Loucy (cell line): Measurements from ENCODE around the gene NDRG3.

ENCODE experiments used
- EZH2phosphoT487 ChIP-seq: fragments of 200-600 bp; IDR thresholded peaks from 2 replicates; pipeline ENCODE4 v1.6.1; 2018; ENCODE audit warnings: antibody characterized with exemption, mild to moderate bottlenecking, moderate library complexity, borderline replicate concordance
- TF ChIP-seq, protein P1 (sequence below): fragments of 200-600 bp; sonication (generic); conservative IDR thresholded peaks from 2 replicates; pipeline ENCODE4 v1.5.1; 2014; ENCODE audit warnings: mild to moderate bottlenecking, antibody characterized with exemption, low read length

DNA sequence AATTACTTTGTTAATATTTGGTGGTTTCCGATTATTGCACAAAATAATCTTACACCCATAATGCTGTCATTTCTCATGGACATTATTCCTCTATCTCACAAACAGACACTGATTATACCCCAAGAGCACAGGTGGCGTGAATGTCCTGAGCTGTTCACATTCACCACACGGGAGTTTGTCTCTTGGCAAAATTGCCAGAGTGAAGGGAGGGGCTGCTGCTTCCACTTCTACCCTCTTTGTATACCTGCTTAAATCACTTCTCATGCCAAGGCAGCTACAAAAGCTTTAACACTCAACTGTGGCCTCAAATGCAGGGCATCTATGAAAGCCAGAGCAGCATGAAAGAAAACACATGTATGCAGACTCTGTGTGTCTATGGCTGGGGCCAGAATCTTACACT, 58.0 kb downstream of the NDRG3 start:
- TF ChIP-seq, protein P1, sequence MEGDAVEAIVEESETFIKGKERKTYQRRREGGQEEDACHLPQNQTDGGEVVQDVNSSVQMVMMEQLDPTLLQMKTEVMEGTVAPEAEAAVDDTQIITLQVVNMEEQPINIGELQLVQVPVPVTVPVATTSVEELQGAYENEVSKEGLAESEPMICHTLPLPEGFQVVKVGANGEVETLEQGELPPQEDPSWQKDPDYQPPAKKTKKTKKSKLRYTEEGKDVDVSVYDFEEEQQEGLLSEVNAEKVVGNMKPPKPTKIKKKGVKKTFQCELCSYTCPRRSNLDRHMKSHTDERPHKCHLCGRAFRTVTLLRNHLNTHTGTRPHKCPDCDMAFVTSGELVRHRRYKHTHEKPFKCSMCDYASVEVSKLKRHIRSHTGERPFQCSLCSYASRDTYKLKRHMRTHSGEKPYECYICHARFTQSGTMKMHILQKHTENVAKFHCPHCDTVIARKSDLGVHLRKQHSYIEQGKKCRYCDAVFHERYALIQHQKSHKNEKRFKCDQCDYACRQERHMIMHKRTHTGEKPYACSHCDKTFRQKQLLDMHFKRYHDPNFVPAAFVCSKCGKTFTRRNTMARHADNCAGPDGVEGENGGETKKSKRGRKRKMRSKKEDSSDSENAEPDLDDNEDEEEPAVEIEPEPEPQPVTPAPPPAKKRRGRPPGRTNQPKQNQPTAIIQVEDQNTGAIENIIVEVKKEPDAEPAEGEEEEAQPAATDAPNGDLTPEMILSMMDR, result no peak
- TF ChIP-seq EZH2phosphoT487, result no peak
